GM19035 (cell line): ENCODE data around the gene NHERF2.

Source experiments
- ATAC-seq: cut with Tn5 transposase; IDR thresholded peaks from one replicate; pipeline ENCODE4 v1.9.1; 2021; ENCODE audit not compliant: unreplicated experiment

Gene NHERF2

DNA sequence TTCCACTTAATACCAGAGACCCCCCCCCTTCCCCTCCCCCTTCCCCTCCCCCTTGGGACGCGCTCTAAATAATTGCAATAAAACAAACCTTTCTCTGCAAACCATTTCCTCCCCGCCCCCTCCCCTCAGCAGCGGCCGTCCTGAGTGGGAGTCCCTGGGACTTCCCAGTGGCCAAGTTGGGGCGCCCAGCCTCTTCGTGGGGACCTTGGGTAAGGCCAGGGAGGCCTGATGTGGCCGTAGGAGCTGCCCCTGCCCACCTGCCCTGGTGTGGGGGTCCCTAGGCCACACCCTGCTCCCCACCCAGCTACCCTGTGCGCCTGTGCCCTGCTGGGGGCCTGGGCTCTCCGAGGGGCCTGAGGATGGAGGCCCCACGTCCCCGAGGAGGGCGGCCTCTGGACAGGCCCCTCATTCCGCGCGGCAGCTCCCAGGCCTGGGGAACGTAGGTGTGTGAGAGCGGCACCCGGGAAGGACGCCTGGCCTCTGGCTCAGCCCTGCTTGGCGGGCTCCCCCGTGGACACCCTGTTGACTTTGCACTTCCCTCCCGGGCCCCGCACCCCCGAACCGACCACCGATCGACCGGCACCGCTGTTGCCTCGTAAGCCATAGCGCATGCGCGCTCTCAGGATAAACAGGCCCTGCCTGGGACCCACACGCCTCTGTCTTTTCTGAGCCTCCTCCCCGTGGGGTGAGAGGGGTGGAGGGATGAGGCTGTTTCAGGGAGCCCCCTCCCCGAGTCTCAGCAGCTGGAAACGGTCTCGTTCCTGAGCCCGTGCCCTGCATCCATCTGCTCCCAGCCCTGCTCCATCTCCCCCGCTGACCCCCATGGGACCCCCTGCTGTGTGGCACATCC is 11.9 kb downstream of the NHERF2 start:
- ATAC-seq: no peak

DNA sequence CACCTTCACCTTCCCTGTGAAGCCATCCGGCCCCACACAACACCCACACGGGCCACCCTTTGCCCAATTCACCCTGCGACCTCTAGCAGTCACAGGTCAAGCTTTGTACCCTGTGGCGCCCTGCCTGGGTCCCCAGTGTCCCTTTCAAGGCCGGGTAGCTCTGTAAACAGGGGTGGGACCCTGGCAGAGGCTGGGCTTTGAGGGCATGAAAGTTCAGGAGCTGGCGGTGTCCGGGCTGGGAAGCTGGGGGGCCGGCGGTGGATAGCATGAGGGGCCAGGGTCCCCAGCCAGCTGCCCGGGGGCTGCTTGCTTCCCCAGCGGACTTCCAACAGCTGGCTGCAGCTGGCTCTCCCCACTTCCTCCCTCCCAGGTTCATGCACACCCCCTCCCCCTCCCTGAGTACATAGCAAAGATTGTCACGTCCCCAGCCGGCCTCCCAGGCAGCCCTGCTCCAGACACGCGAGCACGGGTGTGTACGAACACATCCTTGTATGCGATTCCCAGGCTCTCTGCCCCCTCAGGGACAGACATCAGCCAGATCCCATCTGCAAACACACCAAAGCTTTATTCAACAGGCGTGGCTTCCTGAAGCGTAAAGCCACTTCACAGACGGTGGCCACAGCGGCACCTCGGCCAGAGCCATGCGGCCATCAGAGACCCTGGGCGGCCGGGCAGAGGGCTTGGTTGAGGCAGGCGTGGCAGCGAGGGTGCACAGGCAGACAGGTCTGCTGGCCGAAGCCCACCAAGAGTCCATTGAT is 12.8 kb downstream of the NHERF2 start:
- ATAC-seq: no peak

DNA sequence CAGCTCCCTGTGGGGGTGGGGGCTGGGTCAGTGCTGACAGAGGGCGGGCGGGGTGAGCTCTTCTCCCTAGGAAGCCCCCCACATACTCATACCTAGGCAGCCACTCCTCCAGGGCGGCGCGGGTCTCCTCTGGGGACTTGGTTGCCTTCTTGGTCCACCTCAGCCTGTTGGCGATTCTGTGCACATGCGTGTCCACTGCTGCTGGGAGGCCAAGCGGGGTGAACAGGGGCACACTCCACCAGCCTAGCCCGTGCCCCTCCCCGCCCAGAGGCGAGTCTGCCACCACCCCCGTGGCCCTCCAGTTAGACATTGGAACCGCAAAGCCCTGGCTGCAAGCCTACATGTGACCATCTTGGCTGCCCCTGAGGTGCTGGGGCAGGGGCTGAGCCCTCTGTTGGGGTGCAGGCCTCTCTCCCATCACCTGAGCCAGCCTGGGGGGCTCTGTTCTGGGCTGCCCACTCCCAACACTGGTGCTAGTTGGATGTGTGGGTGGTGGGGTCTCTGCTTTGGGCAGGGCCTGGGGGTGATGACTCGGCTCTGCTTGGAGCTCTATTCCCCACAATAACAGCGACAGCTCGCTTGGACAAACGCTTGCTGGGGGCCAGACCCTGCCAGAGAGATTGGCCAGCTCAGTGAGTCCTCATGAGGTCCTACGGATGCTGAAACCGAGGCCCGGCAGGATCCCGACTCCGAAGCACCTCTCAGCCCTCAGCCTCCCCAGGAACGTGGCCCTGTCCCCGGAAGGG is 13.5 kb downstream of the NHERF2 start:
- no peak for ATAC-seq

DNA sequence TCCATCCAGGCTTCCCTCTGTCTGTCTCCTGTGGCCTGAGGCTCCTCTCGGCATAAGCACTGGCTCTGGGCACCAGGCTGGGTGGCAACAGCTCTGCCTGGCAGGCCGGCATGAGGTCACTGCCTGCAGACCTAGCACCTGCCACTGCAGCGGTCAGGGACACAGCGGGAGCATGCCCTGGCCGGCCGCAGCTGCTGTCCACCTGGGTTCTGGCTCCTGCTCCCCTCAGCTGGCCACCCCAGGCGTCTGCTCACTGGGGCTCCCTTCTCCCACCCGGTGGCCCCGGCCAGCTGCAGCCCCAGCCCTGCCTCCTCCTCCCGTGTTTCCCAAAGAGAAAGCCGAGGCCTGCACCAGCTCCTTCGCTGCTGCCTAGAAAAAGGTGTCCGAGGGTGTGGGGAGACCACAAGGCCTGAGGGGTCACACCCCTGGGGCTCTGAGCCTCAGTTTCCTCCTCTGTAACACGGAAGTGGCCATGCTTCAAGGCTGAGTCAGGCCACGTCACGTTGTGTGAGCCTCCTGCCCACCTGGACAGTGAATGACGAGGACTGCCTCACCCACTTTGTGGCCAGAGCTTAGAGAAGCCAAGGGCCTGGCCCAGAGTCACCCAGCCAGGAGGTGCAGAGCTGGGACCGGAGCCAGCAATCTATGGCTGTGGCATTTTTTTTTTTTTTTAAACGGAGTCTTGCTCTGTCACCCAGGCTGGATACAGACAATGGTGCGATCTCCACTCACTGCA is 14.3 kb downstream of the NHERF2 start:
- no peak for ATAC-seq

DNA sequence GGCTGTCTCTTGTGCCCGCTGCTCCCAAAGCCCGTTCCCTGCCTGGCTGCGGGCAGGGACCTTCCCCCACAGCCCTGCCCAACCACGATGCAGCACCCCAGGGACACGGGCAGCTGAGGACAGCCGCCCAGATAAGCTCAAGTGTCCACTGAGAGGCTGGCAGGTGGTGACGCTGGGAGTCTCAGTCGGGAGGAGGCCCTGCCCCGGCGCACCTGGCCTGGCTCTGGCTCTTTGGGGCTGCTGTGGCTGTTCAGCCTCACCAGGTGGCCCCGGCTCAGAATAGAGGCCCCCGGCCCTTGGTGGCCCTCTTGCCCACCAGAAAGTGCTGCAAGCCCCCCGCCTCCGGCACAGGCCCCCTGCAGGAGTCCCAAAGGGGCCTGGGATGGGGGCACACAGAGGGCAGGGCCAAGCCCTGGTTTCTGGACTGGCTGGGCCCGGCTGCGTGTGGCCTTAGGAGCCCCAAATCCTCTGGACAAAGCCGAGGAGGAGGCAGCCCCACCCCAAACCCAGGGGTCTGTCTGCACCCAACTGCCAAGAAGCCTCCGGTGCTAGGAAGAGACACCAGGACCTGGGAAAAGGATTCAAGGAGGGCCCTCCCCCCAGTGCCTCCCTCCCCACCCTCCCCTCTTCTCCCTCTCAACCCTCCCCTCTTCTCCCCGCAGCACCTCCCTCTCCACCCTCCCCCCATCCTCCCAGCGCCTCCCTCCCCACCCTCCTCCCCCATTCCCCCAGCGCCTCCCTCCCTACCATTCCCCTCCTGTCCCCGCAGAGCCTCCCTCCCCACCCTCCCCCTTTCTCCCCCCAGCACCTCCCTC is 15.7 kb downstream of the NHERF2 start:
- ATAC-seq: no peak

DNA sequence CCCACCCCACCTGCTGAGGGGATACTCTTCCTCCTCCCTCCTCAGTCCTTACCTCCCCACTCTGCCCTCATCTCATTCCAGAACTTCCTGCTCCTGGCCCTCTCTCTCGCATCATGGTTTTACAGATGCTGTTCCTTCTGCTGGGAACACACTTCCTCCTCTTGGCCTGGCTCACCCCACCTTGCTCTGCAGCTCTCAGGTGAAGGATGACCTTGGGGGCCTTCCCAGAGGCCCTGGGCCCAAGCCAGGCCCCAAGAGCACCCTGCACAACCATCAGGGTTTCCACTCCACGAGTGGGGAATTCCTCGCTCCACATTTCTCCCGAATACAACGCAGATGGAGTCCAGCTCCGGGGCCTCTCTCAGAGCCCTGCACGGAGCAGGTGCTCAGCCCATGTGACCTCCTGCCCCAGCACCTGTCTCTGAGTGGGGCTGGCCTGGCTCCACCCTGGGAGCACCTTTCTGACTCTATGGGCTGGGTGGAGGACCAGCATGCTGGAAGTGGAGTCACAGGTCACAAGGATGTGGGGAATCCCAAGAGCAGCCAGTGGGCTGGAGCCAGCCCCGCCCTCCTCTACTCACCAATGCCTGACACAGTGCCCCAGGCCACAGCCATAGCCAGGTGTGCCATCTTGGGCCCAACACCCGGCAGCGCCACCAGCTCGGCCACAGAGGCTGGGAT is 16.4 kb downstream of the NHERF2 start:
- ATAC-seq: no peak

DNA sequence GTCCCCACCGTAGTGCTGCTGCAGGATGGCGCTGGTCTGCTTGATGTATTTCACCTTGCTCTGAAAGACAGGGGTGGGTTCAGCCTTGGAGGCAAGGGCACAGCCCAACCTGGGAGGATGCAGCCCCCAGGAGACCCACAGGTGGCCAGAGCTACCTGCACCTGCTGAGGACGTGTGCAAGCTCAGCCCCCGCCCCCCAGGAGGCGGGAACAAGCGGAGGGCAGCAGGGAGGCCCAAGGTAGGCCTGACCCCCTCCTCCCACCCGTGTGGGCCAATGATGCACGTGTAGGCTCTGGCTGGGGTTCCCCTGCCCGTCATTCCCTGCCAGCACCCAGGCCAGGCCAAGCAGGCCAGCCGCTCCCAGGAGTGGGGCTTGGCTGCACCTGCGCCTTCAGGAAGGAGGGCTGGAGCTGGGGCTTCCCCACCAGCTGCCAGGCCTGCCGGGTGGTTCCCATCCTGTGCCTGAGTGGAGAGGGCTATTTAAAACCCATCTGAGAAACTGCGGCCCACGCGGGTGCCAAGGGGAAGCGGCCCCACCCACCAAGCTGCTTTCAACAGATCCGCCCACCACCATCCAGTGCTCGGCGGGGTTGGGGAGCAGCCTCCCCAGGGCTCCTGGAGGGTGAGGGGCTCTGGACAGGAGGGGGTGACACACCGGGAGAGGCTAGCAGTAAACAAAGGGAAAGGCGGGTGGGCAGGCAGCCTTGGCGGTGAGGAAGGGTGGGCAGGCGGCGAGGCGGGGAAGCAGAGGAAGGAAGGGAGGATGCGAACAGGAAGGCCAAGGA is 17.2 kb downstream of the NHERF2 start:
- no peak for ATAC-seq

DNA sequence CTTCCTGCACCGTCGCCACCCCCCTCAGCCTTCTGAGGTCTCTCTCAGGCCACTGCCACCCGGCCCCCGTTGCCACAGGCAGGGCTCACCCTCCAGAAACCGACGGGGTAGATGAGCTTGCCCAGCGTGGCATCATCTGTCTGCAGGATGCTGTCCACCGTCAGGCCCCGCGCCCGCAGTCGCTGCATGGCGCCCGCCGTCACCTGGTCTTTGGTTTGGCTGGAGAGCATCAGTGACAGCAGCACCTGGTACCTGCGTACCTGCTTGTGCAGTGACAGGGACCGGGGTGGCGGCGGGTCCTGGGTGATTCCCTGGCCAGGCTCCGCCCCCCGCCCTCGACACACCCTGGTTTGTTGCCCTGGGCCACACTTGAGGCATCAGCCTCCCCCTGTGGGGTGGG is 17.8 kb downstream of the NHERF2 start:
- no peak for ATAC-seq

DNA sequence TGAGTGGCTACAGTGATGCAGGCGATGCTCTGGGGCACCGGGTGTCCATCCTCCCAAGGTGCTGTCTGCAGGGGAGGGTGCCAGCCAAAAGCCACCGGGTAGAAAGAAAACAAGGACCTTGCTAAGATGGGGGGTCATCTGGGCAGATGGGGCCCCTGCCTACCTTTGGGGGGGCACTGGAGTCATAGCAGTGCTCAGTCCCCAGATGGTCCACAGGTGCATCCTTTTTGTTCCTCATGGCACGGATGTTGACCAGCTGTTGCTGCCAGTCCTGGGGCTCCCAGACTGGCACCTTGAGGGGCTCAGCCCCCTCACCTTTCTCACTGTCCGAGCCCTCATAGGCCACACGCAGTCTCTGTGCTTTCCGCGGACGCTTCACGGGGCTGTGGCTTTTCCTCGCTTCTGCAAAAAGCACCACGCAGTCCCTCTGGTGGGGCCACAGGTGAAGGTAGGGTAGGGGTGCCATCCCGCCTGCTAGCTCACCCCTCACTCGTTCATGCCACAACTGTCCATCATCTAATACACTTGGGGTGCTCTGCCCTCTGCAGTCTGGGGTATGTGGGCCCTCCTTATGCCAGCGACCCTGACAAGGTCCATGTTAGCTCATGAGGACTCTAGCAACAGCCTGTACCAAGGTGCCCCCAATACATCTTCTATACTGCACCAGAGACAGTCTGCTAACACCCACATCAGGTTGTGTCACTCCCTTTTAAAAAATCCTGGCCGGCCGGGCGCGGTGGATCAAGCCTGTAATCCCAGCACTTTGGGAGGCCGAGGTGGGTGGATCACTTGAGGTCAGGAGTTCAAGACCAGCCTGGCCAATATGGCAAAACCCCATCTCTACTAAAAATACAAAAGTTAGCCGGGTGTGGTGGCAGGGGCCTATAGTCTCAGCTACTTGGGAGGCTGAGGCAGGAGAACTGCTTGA is 19.5 kb downstream of the NHERF2 start:
- no peak for ATAC-seq

DNA sequence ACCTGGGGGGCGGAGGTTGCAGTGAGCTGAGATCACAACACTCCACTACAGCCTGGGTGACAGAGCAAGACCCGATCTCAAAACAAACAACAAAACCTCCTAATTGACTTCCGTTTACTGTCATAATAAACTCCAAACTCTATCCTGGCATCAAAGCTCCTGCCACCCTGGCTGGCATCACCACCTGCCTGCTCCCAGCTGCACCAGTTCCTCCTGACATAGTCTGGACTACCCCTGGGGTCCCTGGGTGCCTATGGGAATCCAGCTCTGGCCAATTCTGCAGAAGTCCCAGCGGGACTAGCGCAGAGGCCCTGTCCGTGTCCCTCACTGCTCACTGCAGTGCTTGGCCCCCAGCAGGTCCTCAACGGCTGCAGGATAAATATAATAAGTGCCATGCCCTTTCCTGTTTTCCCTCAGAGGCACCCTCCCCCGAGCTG is 20.2 kb downstream of the NHERF2 start:
- ATAC-seq: no peak

DNA sequence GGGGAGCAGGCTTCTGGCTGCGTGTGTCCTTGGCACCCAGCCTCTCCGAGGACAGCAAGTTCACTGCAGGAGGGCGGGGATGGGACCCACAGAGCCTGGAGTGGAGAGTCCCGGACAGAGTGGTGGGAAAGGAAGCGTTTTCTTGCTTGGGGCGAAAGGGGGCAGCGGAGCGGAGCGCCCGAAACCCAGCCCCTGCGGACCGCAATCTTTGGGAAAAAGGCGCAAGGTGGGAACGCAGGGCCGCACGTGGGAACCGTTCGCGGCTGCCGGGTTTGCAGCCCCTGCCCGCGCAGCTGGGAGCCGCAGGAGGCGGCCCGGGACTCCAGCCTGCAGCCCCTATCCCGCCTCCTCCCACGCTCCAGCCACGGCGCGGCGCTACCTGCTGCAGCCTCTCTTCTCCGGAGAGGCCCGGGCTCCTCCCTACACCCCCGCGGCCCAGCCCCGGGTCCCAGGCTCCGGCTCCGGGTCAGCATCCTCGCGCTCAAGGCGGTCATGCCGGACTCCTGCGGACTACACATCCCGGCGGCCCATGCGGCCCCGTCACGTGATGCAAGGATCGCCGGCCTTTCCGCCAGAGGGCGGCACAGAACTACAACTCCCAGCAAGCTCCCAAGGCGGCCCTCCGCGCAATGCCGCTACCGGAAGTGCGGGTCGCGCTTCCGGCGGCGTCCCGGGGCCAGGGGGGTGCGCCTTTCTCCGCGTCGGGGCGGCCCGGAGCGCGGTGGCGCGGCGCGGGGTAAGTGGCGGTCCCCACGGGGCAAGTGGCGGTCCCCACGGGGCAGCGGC is 20.8 kb downstream of the NHERF2 start, which contains the start of the genes NTHL1 and TSC2:
Gene NTHL1 (minus strand): TSS at position 505 of the 786 bp plus-strand sequence. CDS start 11 bp downstream, at position 494.
Gene TSC2 (plus strand): TSS at position 656 of the 786 bp plus-strand sequence. CDS start 631 bp downstream, outside the sequence.
- peak; percentile 93 for ATAC-seq

DNA sequence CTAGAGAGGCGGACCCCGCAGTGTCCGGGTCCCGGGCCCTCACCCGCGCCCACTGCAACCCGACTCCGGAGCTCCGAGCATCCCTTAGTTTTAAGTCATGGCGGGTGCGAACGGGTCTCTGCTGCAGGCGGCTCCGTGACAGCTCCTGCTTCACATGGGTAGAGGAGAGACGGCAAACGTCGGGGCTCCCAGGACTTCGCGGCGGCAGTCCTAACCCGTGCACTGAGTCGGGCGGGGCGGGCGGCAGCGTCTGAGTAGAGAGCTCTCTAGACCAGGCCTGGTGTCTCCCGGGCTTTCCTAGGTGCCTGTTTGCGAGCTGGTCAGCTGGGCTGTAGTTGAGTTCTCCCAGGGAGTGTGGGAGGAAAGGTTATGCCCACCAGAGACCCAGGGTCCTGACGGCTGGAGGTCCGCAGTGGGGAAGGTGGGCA is 21.4 kb downstream of the NHERF2 start:
- ATAC-seq: no peak

DNA sequence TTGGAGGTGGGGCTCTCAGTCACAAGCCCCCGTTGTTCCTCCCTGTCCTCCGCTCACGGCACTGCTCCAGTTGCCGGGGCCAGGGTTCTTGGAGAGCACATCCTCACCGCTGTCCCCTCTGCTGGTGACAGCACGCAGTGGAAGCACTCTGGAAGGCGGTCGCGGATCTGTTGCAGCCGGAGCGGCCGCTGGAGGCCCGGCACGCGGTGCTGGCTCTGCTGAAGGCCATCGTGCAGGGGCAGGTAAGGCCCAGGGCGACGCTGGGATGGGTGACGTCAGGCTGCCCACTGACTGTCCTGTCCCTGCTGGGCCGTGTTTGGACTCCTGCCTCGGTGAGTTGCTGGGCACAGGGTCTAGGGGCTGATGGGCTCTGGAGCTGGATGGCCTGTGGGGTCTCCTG is 26.5 kb downstream of the NHERF2 start:
- ATAC-seq: no peak

DNA sequence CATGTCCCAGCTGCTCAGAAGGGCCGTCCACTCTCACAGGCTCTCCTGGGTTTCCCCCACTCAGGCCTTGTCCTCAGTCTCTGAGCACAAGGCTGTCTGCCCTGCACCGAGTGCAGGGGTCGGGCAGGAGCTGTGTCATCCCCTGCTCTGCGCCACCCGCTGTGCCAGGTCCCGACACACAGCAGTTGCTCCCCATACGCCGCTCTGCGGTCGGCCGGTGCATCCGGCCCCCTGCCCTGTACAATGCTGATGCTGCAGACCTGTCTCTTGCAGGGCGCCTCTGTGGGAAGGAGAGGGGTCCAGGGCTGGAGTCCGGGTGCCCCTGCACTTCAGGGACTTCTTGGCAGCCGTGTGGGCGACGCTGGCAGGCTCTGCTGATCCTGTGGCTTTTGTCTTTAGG is 27.2 kb downstream of the NHERF2 start:
- ATAC-seq: no peak

DNA sequence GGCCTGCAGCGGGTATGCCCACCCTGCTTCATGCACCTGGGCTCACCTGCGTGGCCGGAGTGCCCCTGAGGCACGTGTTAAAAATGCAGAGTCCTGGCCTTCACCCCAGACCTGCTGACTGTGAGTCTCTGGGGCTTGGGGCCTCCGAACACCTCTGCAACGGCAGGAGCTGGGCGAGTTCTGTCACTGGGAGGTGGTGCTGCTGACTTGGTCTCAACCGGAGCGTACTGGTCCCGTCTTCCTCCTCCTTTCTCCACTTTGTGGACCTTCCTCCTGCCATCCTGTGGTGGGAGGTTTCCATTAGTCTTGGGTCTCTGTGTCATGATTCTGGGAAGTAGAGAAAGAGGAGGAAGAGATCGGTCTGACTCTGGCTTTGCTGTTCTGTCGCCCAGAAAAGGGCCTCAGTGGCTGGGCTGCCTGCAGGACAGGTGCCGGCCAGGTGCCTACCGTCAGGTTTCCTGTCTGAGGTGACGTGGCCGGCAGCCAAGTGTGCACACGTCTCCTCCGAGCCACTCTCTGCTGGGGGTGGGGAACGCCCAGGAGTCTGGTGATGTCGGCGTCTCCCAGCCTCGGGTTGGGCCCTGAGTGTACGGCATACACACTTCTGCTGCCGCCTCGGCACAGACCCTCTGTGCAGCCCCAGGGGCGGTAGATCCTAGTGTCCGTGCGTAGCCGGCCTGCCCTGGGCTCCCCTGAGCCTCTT is 28.0 kb downstream of the NHERF2 start:
- ATAC-seq: no peak

DNA sequence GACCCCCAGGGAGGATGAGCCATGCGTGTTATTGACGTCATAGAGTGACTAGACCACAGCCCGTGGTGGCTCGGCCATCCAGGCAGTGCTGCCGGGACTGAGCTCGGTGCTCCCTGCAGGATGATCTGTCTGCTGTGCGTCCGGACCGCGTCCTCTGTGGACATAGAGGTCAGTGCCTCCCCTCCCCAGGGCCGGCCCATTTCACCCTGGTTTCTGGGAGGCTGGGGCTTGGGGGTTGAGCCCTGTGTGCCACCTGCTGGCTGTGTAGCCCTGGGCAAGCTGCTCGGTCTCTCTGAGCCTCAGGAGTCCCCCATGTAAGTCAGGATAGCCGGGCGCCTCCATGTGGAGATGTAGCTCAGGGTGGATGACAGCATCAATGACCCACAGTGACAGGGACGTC is 29.4 kb downstream of the NHERF2 start:
- ATAC-seq: no peak
